ENCODE data around the gene GPATCH3.
A peak's percentile ranks its signal among the peaks of the same experiment; 100 is the strongest.
"Not testable (repeated sequence)": the region's sequence is repeated elsewhere in the genome, so short reads cannot be mapped to it uniquely, and the experiment has no call there.

Gene GPATCH3

GRCh38 chr1:26864610-26865480 lies 35.4 kb downstream of the GPATCH3 start:
- DNase-seq (ENCODE audit: low read depth), result peak; percentile 99

DNA sequence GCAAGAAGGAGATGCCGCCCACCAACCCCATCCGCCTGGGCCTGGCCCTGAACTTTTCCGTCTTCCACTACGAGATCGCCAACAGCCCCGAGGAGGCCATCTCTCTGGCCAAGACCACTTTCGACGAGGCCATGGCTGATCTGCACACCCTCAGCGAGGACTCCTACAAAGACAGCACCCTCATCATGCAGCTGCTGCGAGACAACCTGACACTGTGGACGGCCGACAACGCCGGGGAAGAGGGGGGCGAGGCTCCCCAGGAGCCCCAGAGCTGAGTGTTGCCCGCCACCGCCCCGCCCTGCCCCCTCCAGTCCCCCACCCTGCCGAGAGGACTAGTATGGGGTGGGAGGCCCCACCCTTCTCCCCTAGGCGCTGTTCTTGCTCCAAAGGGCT lies 36.6 kb downstream of the GPATCH3 start:
- DNase-seq (ENCODE audit: low read depth), result no peak

DNA sequence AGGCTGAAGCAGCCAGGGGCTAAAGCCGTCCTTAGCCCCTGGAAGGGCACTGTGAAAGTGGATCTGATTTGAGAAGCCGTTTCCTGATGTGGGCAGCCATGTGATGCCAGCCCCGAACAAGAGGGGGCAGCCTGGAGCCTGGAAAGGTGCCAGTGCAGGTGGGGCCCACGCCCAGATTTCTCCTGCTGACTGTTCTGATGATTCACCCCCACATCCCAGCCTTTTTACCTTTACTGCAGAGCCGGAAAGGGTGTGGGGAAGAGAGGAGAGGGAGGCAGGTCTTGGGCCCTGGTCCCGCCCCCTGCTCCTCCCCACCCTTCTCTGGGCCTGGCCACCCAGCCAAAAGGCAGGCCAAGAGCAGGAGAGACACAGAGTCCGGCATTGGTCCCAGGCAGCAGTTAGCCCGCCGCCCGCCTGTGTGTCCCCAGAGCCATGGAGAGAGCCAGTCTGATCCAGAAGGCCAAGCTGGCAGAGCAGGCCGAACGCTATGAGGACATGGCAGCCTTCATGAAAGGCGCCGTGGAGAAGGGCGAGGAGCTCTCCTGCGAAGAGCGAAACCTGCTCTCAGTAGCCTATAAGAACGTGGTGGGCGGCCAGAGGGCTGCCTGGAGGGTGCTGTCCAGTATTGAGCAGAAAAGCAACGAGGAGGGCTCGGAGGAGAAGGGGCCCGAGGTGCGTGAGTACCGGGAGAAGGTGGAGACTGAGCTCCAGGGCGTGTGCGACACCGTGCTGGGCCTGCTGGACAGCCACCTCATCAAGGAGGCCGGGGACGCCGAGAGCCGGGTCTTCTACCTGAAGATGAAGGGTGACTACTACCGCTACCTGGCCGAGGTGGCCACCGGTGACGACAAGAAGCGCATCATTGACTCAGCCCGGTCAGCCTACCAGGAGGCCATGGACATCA lies 37.2 kb downstream of the GPATCH3 start, which contains the start of gene SFN:
TSS of gene SFN (plus strand) at position 369 of the 904 bp plus-strand sequence. CDS start at position 433, 64 bp downstream.
- DNase-seq (ENCODE audit: low read depth), result no peak

- DNase-seq (ENCODE audit: low read depth), result peak; percentile 47
These were observed 38.3 kb downstream of the GPATCH3 start for GRCh38 chr1:26861889-26862378.

- DNase-seq (ENCODE audit: low read depth), result peak; percentile 65
These were observed 39.0 kb downstream of the GPATCH3 start for GRCh38 chr1:26861286-26861701.

- no peak for DNase-seq (ENCODE audit: low read depth)
These were observed 41.2 kb downstream of the GPATCH3 start for GRCh38 chr1:26858891-26859640.

DNA sequence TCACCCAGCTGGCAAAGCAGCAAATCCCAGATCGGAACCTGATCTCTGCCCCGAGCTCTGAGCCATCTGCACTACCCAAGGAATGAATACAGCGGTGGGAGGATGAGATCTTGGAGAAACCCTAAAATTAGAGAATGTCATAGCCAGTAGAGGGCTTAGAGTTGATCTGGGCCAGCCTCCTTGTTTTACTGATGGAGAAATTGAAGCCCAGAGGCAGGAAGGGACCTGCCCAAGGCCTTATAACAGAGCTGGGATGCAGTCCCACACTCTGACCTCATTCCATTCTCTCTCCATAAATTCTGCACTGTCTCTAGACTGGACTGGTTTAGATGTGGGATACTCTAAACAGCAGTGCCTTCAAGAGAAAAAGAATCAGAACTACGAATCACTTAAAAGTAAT lies 42.1 kb downstream of the GPATCH3 start:
- DNase-seq (ENCODE audit: low read depth), result peak; percentile 14

DNA sequence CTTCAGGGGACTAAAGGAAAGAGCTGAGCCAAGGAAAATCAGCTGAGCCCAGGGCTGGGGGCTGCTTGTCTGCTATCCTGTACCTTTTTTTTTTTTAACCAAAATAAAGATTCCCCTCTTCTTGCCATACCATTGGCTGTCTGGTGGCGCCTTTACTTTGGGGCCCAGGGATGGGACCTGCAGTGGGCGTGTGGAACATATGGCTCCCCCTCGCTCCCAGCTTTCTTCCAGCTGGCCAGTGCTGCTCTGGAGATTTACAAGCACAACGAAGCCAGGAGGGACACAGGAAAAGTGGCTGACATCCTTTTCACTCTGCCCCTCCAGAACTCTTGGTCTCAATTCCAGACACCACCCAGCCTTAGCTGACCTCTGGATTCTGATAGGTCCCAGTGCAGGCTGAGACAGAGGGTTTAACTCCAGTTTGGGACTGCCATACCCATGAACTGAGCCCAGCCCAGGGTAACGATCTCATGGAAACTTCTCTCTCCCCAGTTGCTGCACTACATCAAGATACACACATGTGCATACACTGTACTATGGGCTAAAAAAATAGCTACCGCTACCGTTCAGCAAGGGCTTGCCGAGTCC lies 42.7 kb downstream of the GPATCH3 start:
- no peak for DNase-seq (ENCODE audit: low read depth)

DNA sequence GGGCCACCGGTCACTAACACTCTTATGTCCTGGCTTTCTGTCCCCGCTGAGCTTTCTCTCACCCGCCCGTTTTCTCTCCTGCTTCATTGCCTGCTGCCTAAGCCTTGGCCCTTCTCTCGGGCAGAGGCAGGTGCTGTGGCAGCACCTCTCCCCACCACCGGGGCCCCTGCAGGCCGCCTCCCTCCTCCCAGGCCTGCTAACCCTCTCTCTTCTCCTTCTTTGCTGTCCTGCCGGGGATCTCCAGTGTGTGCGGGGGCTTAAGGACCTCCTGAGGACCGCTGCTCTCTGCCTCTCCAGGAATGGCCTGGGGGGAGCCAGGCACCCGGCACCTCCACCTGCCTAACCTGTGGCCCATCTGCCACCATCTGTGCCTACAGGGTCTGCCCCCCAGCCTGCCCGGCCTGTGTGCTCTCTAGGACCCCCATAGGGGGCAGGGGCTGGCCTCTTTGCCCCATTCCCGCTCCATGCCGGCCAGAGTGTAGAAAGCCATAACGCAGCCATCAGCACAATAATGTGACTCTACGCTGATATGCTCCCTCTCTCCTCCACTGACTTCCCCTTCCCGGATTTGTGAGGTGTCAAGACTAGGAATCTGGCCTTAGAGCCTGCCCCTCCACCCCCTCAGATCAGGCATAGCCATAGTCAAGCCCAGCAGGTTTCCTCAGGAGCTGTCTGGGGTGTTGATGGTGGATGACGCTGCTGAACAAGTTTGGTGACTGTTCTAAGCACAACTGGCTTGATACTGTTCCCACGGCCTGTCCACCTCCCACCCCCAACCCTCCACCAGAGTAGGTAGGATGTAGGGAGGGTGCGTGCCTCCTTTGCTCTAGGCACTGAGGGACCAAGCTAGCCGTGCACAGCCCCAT lies 43.4 kb downstream of the GPATCH3 start:
- DNase-seq (ENCODE audit: low read depth), result no peak

GRCh38 chr1:26856181-26856580 lies 44.1 kb downstream of the GPATCH3 start:
- no peak for DNase-seq (ENCODE audit: low read depth)

DNA sequence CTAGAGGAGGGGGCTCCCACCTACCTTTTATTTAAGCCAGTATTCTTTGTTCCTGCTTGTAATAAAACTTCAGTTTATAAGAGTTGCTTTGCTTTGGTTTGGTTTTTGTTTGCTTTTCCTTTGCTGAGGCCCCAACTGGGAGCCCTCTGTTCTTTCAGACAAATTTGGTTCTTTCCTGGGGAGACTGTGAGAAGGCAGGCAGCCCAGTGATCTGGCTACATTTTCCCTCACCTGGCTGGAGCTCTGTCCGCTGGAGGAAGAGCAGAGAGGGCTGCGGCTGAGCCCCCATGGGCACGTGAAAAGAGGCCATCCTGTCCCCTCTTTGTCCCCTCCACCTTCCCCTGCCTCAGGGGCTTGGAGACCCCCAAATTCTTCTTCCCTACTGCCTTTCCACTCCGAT lies 44.6 kb downstream of the GPATCH3 start:
- DNase-seq (ENCODE audit: low read depth), result no peak

DNA sequence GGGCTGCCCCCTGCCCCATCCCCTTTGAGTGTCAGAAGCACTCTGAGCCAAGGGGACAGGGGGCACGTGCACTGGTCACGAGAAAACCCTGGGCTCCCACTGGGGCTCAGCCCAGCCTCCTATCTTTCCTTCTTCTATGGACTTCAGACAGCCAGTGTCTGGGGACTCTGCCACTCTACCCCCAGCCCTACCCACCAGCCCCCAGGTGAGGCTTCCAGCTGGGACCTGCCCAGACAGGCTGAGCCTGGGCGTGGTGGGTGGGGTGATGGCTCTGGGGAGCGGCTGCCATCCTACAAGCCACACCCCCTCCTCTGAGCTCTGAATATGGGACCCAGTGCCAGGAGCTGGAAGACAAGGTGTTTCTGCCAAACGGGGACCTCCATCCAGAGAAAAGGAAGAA lies 45.4 kb downstream of the GPATCH3 start:
- DNase-seq (ENCODE audit: low read depth), result no peak

DNA sequence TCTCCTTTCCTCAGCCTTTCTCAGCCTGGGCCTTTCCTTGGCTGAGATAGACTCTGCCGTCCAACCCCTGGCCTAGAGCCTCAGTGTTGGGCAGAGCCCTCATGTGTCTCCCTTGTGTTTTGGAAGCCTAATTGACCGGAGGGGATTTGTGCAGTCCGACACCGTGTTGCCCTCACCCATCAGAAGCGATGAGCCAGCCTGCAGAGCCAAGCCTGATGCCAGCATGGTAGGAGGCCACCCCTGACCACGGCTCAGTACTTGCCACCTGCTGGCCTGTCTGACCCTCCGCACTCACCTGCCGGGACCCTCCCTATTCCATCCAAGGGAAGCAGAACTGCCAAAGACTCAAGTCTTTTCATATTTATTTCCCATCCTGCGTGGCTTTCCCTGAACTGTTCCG lies 46.7 kb downstream of the GPATCH3 start:
- no peak for DNase-seq (ENCODE audit: low read depth)

DNA sequence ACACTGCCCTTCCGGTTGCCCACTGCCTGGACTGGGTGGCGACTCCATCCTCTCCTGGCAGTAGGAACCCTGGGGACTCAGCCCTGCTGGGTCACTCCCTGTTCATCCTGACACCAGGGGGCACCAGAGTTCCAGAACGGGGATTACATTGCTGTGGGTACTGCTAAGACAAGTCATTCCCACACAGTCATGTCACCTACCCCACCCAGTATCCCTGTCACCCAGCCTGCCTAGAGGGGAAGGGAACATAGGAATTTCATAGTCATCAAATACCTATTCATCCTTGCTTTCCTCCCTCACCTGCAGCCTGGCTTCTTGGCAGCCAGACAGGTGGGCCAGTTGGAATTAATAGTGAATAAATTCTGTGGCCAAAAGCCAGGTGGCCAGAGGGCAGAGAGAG lies 47.1 kb downstream of the GPATCH3 start:
- DNase-seq (ENCODE audit: low read depth), result peak; percentile 89

- no peak for DNase-seq (ENCODE audit: low read depth)
These were observed 47.6 kb downstream of the GPATCH3 start for GRCh38 chr1:26852701-26853100.

DNA sequence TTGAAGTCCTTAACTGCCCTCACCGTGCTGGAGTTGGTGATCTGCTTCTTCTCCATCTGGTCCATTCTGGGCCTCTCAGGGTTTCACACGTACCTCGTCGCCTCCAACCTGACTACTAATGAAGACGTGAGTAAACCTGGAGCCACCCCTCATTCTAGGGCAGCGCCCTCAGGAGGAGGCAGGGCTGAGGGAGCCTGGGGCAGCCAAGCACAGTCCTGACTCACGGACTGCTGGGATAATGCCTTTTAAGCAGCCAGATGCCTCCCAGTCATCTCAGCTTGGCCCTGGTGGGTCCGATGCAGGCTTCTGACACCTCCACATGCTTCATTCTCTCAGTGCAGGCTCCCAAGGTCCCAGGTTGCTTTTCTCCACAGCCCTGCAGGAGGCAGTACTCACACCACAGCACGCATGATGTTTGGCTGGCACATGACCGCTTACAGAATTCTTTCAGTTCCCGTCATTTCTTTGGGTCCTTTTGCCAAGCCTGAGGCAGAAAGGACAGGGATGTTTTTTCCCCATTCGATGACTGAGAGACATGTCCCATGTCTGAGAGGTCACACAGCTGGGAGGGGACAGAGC lies 49.1 kb downstream of the GPATCH3 start:
- DNase-seq (ENCODE audit: low read depth), result no peak

DNA sequence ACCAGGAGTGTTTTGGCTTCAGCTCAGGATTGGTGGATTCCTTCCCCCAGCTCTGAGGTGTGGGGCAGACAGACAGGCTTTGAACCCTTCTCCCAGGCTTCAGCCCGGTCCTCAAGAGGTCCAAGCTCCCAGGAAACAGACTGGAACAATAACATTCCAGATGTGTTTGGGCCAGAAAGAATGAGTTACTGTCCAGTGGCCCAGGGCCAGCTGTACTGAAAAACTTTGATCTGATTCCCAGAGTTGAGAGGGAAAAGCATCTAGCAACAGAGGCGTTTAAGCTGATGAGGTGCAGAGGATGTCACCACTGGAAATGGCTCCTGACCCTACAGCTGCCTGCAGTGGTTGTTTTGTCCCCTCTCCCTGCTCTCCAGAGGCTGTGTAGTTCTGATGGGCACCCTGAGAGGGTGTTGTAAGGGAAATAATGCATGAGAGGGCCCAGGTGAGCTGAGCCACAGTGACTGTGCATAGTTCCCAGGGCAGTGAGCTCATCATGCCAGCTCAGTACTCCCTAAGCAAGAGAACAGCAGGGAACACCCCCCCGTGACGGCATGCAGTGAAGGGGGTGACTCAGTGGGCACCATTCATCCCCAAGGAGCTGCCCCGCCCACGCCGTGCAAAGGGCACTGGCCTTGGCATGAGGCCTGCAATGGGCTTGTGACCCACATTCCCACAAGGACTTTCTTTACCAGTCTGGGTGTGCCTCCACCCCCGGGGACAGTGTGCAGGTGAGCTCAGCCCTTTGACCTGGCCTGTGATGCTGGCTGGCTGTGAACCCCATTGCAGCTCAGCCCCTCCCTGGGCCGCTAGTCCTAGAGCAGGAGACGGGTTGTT lies 51.1 kb downstream of the GPATCH3 start:
- peak; percentile 83 for DNase-seq (ENCODE audit: low read depth)

DNA sequence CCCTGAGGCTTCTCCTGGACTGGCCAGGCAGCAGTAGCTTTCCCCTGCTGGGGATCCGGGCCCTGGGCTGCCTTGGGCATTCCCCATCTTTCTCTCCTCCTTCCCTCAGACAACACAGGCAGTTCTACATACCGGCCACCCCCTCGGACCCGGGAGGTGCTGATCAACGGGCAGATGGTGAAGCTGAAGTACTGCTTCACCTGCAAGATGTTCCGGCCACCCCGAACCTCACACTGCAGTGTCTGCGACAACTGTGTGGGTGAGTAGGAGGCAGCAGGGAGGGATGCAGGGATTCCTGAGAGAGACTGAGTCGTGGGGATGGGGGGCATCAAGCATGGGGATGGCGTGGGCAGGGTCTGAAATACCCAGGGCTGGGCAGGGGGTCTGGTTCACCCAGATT lies 51.8 kb downstream of the GPATCH3 start:
- DNase-seq (ENCODE audit: low read depth), result no peak

- not testable (repeated sequence) for DNase-seq (ENCODE audit: low read depth)
These were observed 52.4 kb downstream of the GPATCH3 start for GRCh38 chr1:26847826-26848225.
